ENCODE results near the gene SLC39A5. TPM values are rescaled to one million over a fixed set of nuclear protein-coding genes. Genes with fewer than 3 reads are reported as not detected.
"Not testable (repeated sequence)": the region's sequence is repeated elsewhere in the genome, so short reads cannot be mapped to it uniquely, and the experiment has no call there.

The SLC39A5 gene
- total RNA-seq, 1 donor from 2014 or later, result 227 TPM

- DNase-seq (ENCODE audit: low spot score), result no peak
- ATAC-seq, result no peak
Observed at GRCh38 chr12:56242986-56243385, 13.1 kb downstream of the SLC39A5 start.

GRCh38 chr12:56243731-56244181 is 13.9 kb downstream of the SLC39A5 start:
- DNase-seq (ENCODE audit: low spot score), result no peak
- peak; percentile 37 for ATAC-seq

- ATAC-seq (no peak), DNase-seq (ENCODE audit: low spot score) (no peak)
Observed at GRCh38 chr12:56244494-56244893, 14.6 kb downstream of the SLC39A5 start.

GRCh38 chr12:56247923-56248322 is 18.1 kb downstream of the SLC39A5 start:
- no peak for DNase-seq (ENCODE audit: low spot score)
- no peak for ATAC-seq

- DNase-seq (ENCODE audit: low spot score) (no peak), ATAC-seq (no peak)
Observed at GRCh38 chr12:56248711-56249110, 18.9 kb downstream of the SLC39A5 start.

- ATAC-seq (no peak), DNase-seq (ENCODE audit: low spot score) (no peak)
Observed at GRCh38 chr12:56252649-56253048, 22.8 kb downstream of the SLC39A5 start.

- DNase-seq (ENCODE audit: low spot score), result no peak
- no peak for ATAC-seq
Observed at GRCh38 chr12:56253091-56253490, 23.2 kb downstream of the SLC39A5 start.

- ATAC-seq (no peak), DNase-seq (ENCODE audit: low spot score) (no peak)
Observed at GRCh38 chr12:56255671-56256070, 25.8 kb downstream of the SLC39A5 start.

- ATAC-seq (no peak), DNase-seq (ENCODE audit: low spot score) (no peak)
Observed at GRCh38 chr12:56256326-56256960, 26.6 kb downstream of the SLC39A5 start.

GRCh38 chr12:56257071-56257470 is 27.2 kb downstream of the SLC39A5 start:
- no peak for ATAC-seq
- no peak for DNase-seq (ENCODE audit: low spot score)

GRCh38 chr12:56257491-56258067 is 27.7 kb downstream of the SLC39A5 start:
- no peak for DNase-seq (ENCODE audit: low spot score)
- ATAC-seq, result peak; percentile 22

GRCh38 chr12:56258068-56258819 is 28.4 kb downstream of the SLC39A5 start, which contains the start of gene ANKRD52:
TSS of gene ANKRD52 (minus strand) at chr12:56258384. CDS start at chr12:56258269, 115 bp downstream.
- DNase-seq (ENCODE audit: low spot score), result peak; percentile 81
- peak; percentile 99 for ATAC-seq

GRCh38 chr12:56258820-56259183 is 29.0 kb downstream of the SLC39A5 start:
- ATAC-seq (no peak), DNase-seq (ENCODE audit: low spot score) (no peak)

GRCh38 chr12:56260380-56260779 is 30.5 kb downstream of the SLC39A5 start:
- DNase-seq (ENCODE audit: low spot score) (no peak), ATAC-seq (no peak)

- no peak for ATAC-seq
- no peak for DNase-seq (ENCODE audit: low spot score)
Observed at GRCh38 chr12:56260921-56261320, 31.1 kb downstream of the SLC39A5 start.

- no peak for DNase-seq (ENCODE audit: low spot score)
- ATAC-seq, result no peak
Observed at GRCh38 chr12:56261503-56262232, 31.8 kb downstream of the SLC39A5 start.

GRCh38 chr12:56262955-56263354 is 33.1 kb downstream of the SLC39A5 start:
- DNase-seq (ENCODE audit: low spot score); ATAC-seq: not testable (repeated sequence)

- not testable (repeated sequence) for DNase-seq (ENCODE audit: low spot score)
- peak; percentile 5 for ATAC-seq
Observed at GRCh38 chr12:56266068-56266692, 36.3 kb downstream of the SLC39A5 start.

GRCh38 chr12:56266693-56267442 is 37.0 kb downstream of the SLC39A5 start, which contains the start of gene COQ10A:
TSS of gene COQ10A (plus strand) at chr12:56266942. CDS start at chr12:56267119, 177 bp downstream.
- ATAC-seq, result peak; percentile 91
- DNase-seq (ENCODE audit: low spot score), result peak; percentile 90
